WTC11 (cell line): ENCODE results near the gene LIMA1. TPM values are rescaled to one million over a fixed set of nuclear protein-coding genes. Genes with fewer than 3 reads are reported as not detected.
A peak's percentile ranks its signal among the peaks of the same experiment; 100 is the strongest.

Experiments used
- ATAC-seq: fragments of 200-7000 bp; cut with Tn5 transposase; 2 replicates; pipeline ENCODE4 v1.10.0; 2021; ENCODE audit warnings: mild to moderate bottlenecking, moderate library complexity
- CTCF ChIA-PET: fragments of 300-600 bp; sonication (Branson Sonifier 250); formaldehyde crosslinking; loops from one replicate; lab custom pipeline; 2021; ENCODE audit warnings: antibody characterized with exemption; lab: Charles Lee
- POLR2A ChIA-PET: fragments of 350-600 bp; sonication (Branson Sonifier 250); formaldehyde crosslinking; loops from one replicate; lab custom pipeline; 2021; ENCODE audit warnings: antibody characterized with exemption; lab: Charles Lee
- DNase-seq: peaks from one replicate; pipeline ENCODE4 v3.0.0; 2021; ENCODE audit warnings: low spot score
- H3K27ac Mint-ChIP-seq: 2 replicates; pipeline ENCODE4 v1.8.0; 2021; ENCODE audit warnings: mixed read lengths
- H3K27me3 Mint-ChIP-seq: 2 replicates; pipeline ENCODE4 v1.8.0; 2021; ENCODE audit warnings: low read depth, mild to moderate bottlenecking, moderate library complexity, mixed read lengths
- H3K36me3 Mint-ChIP-seq: 2 replicates; pipeline ENCODE4 v1.8.0; 2021; ENCODE audit warnings: mixed read lengths
- H3K4me1 Mint-ChIP-seq: 2 replicates; pipeline ENCODE4 v1.8.0; 2022; ENCODE audit warnings: mixed read lengths
- H3K4me3 Mint-ChIP-seq: 2 replicates; pipeline ENCODE4 v1.8.0; 2021; ENCODE audit warnings: mild to moderate bottlenecking, moderate library complexity, mixed read lengths
- H3K9me3 Mint-ChIP-seq: 2 replicates; pipeline ENCODE4 v1.8.0; 2021; ENCODE audit warnings: mixed read lengths
- CREM ChIP-seq: sonication (generic); formaldehyde crosslinking; IDR thresholded peaks from 2 replicates; pipeline ENCODE4 v1.8.1; 2022; ENCODE audit warnings: mild to moderate bottlenecking, missing genetic modification reagents, moderate library complexity
- ESRRA ChIP-seq: sonication (generic); formaldehyde crosslinking; IDR thresholded peaks from 2 replicates; pipeline ENCODE4 v1.8.1; 2022; ENCODE audit warnings: mild to moderate bottlenecking, missing genetic modification reagents, borderline replicate concordance
- ETV6 ChIP-seq: sonication (generic); formaldehyde crosslinking; IDR thresholded peaks from 2 replicates; pipeline ENCODE4 v1.8.1; 2022; ENCODE audit warnings: mild to moderate bottlenecking, missing genetic modification reagents
- GABPB1 ChIP-seq: sonication (generic); formaldehyde crosslinking; IDR thresholded peaks from 2 replicates; pipeline ENCODE4 v1.8.1; 2023; ENCODE audit warnings: mild to moderate bottlenecking, missing genetic modification reagents
- HMGA2 ChIP-seq: fragments of 250-450 bp; sonication (Bioruptor Pico); IDR thresholded peaks from 2 replicates; pipeline ENCODE4 v1.4.0; 2021; ENCODE audit warnings: mild to moderate bottlenecking, moderate library complexity
- OVOL2 ChIP-seq: fragments of 250-450 bp; sonication (Bioruptor Pico); IDR thresholded peaks from 2 replicates; pipeline ENCODE4 v1.9.0; 2021; ENCODE audit warnings: mild to moderate bottlenecking, borderline replicate concordance
- RELA ChIP-seq: sonication (generic); formaldehyde crosslinking; IDR thresholded peaks from 2 replicates; pipeline ENCODE4 v1.8.1; 2022; ENCODE audit warnings: missing genetic modification reagents, mild to moderate bottlenecking, borderline replicate concordance
- TCF7 ChIP-seq: sonication (generic); formaldehyde crosslinking; IDR thresholded peaks from 2 replicates; pipeline ENCODE4 v1.8.0; 2022; ENCODE audit warnings: mild to moderate bottlenecking, low read depth, missing genetic modification reagents, moderate library complexity
- TEAD1 ChIP-seq: sonication (generic); formaldehyde crosslinking; IDR thresholded peaks from 2 replicates; pipeline ENCODE4 v1.8.0; 2022; ENCODE audit warnings: mild to moderate bottlenecking, missing genetic modification reagents
- TEAD4 ChIP-seq: sonication (generic); formaldehyde crosslinking; IDR thresholded peaks from 2 replicates; pipeline ENCODE4 v1.8.0; 2022; ENCODE audit warnings: mild to moderate bottlenecking, missing genetic modification reagents
- total RNA-seq: library from RNA; stranded (reverse); gene quantifications from 3 replicates; pipeline ENCODE4 v1.2.3, GENCODE V29; 2021
- TF ChIP-seq, protein P1 (sequence below): sonication (generic); formaldehyde crosslinking; IDR thresholded peaks from 2 replicates; pipeline ENCODE4 v1.8.0; 2022; ENCODE audit warnings: mild to moderate bottlenecking, missing genetic modification reagents
- TF ChIP-seq, protein P2 (sequence below): sonication (generic); formaldehyde crosslinking; IDR thresholded peaks from 2 replicates; pipeline ENCODE4 v1.8.1; 2023; ENCODE audit warnings: mild to moderate bottlenecking, missing genetic modification reagents, moderate library complexity
- TF ChIP-seq, protein P3 (sequence below): sonication (generic); formaldehyde crosslinking; conservative IDR thresholded peaks from 2 replicates; pipeline ENCODE4 v1.8.1; 2022; ENCODE audit warnings: mild to moderate bottlenecking, missing genetic modification reagents
- TF ChIP-seq, protein P4 (sequence below): sonication (generic); formaldehyde crosslinking; IDR thresholded peaks from 2 replicates; pipeline ENCODE4 v1.8.0; 2022; ENCODE audit warnings: mild to moderate bottlenecking, missing genetic modification reagents
- TF ChIP-seq, protein P5 (sequence below): sonication (generic); formaldehyde crosslinking; IDR thresholded peaks from 2 replicates; pipeline ENCODE4 v1.8.1; 2023; ENCODE audit warnings: mild to moderate bottlenecking, missing genetic modification reagents, borderline replicate concordance
- TF ChIP-seq, protein P6 (sequence below): fragments of 250-450 bp; sonication (Bioruptor Pico); IDR thresholded peaks from 2 replicates; pipeline ENCODE4 v1.8.0; 2021; ENCODE audit warnings: mild to moderate bottlenecking
- TF ChIP-seq, protein P7 (sequence below): fragments of 200-600 bp; IDR thresholded peaks from 2 replicates; pipeline ENCODE4 v1.8.0; 2022; ENCODE audit warnings: antibody characterized with exemption
- TF ChIP-seq, protein P8 (sequence below): sonication (generic); formaldehyde crosslinking; IDR thresholded peaks from 2 replicates; pipeline ENCODE4 v1.8.1; 2022; ENCODE audit warnings: mild to moderate bottlenecking, moderate library complexity, missing genetic modification reagents
- TF ChIP-seq, protein P9 (sequence below): sonication (generic); formaldehyde crosslinking; IDR thresholded peaks from 2 replicates; pipeline ENCODE4 v1.8.0; 2023; ENCODE audit warnings: missing genetic modification reagents
- TF ChIP-seq, protein P10 (sequence below): sonication (generic); formaldehyde crosslinking; conservative IDR thresholded peaks from 2 replicates; pipeline ENCODE4 v1.8.1; 2023; ENCODE audit warnings: mild to moderate bottlenecking, low read depth, missing genetic modification reagents, moderate library complexity

The LIMA1 gene
- total RNA-seq, 1 experiment from 2014 or later: 41.2 TPM

DNA sequence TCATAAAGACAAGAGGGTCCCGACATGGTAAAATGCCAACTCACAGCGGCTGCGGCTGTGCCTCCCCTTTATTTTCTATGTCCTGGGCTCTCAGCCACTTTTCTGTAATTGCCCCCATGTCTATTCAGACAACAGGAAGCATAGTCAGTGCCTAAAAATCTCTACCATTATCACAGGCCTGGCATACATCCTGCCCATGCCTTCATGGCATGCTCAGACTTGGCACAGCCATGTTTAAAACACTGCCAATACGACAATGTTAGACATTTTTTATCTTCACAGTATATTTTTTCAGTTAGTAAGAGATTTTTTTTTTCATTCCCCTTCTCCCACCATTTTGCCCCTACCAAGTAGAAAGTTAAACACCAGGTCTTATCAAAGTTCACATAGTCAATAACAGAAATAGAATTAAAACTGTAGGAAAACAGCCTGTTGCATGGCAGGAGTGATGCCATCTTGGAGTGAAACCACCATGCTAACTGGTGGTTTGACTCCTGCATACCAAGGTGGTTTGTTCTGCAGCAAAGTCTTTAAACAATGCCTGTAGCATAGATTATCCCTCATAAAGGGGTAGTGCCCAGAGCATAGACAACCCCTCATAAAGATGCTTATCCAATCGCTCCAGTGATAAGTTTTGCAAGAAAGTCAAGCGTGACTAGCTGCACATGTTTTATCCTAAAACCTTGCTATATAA is 97.2 kb downstream of the LIMA1 start (continued):
- TF ChIP-seq, protein P1, sequence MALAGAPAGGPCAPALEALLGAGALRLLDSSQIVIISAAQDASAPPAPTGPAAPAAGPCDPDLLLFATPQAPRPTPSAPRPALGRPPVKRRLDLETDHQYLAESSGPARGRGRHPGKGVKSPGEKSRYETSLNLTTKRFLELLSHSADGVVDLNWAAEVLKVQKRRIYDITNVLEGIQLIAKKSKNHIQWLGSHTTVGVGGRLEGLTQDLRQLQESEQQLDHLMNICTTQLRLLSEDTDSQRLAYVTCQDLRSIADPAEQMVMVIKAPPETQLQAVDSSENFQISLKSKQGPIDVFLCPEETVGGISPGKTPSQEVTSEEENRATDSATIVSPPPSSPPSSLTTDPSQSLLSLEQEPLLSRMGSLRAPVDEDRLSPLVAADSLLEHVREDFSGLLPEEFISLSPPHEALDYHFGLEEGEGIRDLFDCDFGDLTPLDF (CRISPR knock-in tag): no peak
- TF ChIP-seq OVOL2 (CRISPR knock-in tag): no peak
- no peak for TF ChIP-seq TEAD4
- no peak for TF ChIP-seq CREM (CRISPR knock-in tag)
- TF ChIP-seq, protein P2, sequence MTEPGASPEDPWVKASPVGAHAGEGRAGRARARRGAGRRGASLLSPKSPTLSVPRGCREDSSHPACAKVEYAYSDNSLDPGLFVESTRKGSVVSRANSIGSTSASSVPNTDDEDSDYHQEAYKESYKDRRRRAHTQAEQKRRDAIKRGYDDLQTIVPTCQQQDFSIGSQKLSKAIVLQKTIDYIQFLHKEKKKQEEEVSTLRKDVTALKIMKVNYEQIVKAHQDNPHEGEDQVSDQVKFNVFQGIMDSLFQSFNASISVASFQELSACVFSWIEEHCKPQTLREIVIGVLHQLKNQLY (CRISPR knock-in tag): no peak
- no peak for TF ChIP-seq TCF7 (CRISPR knock-in tag)
- no peak for TF ChIP-seq RELA
- TF ChIP-seq, protein P3, sequence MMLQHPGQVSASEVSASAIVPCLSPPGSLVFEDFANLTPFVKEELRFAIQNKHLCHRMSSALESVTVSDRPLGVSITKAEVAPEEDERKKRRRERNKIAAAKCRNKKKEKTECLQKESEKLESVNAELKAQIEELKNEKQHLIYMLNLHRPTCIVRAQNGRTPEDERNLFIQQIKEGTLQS (CRISPR knock-in tag): no peak
- TF ChIP-seq GABPB1 (CRISPR knock-in tag): no peak
- TF ChIP-seq ETV6: no peak

DNA sequence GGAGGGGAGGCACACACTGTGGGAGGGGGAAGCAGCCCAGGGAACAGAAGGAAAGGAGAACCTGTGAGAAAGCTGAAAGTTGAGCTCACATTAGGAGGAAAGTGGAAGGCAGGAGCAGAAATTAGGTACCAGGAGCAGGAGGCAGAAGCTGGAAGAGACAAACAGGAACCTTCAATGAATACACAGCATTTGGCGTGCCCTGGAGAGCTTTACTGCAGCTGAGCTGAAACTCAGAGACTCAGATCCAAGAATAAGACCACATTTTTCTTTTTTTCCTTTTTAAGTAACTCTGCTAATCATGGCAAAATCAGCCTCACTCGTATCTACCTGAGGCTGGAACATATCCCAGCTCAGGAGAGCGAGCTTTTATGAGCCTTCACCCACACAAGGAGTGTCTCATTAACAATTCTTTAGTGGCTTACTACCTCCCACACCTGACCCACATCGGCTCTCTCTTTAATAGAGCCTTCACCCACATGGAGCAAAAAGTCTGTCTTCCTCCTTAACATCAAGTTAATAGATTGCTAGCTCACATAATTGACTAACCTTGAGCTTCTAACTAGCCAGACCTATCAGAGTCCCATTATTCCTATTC is 97.9 kb downstream of the LIMA1 start:
- H3K36me3 Mint-ChIP-seq: peaks cover 14% of the 10 kb centered on the region
- TF ChIP-seq, protein P4, sequence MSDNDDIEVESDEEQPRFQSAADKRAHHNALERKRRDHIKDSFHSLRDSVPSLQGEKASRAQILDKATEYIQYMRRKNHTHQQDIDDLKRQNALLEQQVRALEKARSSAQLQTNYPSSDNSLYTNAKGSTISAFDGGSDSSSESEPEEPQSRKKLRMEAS (CRISPR knock-in tag): no peak
- TF ChIP-seq, protein P5, sequence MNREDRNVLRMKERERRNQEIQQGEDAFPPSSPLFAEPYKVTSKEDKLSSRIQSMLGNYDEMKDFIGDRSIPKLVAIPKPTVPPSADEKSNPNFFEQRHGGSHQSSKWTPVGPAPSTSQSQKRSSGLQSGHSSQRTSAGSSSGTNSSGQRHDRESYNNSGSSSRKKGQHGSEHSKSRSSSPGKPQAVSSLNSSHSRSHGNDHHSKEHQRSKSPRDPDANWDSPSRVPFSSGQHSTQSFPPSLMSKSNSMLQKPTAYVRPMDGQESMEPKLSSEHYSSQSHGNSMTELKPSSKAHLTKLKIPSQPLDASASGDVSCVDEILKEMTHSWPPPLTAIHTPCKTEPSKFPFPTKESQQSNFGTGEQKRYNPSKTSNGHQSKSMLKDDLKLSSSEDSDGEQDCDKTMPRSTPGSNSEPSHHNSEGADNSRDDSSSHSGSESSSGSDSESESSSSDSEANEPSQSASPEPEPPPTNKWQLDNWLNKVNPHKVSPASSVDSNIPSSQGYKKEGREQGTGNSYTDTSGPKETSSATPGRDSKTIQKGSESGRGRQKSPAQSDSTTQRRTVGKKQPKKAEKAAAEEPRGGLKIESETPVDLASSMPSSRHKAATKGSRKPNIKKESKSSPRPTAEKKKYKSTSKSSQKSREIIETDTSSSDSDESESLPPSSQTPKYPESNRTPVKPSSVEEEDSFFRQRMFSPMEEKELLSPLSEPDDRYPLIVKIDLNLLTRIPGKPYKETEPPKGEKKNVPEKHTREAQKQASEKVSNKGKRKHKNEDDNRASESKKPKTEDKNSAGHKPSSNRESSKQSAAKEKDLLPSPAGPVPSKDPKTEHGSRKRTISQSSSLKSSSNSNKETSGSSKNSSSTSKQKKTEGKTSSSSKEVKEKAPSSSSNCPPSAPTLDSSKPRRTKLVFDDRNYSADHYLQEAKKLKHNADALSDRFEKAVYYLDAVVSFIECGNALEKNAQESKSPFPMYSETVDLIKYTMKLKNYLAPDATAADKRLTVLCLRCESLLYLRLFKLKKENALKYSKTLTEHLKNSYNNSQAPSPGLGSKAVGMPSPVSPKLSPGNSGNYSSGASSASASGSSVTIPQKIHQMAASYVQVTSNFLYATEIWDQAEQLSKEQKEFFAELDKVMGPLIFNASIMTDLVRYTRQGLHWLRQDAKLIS (CRISPR knock-in tag): no peak
- TF ChIP-seq, protein P6, sequence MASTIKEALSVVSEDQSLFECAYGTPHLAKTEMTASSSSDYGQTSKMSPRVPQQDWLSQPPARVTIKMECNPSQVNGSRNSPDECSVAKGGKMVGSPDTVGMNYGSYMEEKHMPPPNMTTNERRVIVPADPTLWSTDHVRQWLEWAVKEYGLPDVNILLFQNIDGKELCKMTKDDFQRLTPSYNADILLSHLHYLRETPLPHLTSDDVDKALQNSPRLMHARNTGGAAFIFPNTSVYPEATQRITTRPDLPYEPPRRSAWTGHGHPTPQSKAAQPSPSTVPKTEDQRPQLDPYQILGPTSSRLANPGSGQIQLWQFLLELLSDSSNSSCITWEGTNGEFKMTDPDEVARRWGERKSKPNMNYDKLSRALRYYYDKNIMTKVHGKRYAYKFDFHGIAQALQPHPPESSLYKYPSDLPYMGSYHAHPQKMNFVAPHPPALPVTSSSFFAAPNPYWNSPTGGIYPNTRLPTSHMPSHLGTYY (CRISPR knock-in tag): no peak
- TF ChIP-seq, protein P7, sequence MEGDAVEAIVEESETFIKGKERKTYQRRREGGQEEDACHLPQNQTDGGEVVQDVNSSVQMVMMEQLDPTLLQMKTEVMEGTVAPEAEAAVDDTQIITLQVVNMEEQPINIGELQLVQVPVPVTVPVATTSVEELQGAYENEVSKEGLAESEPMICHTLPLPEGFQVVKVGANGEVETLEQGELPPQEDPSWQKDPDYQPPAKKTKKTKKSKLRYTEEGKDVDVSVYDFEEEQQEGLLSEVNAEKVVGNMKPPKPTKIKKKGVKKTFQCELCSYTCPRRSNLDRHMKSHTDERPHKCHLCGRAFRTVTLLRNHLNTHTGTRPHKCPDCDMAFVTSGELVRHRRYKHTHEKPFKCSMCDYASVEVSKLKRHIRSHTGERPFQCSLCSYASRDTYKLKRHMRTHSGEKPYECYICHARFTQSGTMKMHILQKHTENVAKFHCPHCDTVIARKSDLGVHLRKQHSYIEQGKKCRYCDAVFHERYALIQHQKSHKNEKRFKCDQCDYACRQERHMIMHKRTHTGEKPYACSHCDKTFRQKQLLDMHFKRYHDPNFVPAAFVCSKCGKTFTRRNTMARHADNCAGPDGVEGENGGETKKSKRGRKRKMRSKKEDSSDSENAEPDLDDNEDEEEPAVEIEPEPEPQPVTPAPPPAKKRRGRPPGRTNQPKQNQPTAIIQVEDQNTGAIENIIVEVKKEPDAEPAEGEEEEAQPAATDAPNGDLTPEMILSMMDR: no peak
- TF ChIP-seq, protein P8, sequence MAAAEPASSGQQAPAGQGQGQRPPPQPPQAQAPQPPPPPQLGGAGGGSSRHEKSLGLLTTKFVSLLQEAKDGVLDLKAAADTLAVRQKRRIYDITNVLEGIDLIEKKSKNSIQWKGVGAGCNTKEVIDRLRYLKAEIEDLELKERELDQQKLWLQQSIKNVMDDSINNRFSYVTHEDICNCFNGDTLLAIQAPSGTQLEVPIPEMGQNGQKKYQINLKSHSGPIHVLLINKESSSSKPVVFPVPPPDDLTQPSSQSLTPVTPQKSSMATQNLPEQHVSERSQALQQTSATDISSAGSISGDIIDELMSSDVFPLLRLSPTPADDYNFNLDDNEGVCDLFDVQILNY (CRISPR knock-in tag): no peak
- TF ChIP-seq ESRRA (CRISPR knock-in tag): no peak
- TF ChIP-seq, protein P9, sequence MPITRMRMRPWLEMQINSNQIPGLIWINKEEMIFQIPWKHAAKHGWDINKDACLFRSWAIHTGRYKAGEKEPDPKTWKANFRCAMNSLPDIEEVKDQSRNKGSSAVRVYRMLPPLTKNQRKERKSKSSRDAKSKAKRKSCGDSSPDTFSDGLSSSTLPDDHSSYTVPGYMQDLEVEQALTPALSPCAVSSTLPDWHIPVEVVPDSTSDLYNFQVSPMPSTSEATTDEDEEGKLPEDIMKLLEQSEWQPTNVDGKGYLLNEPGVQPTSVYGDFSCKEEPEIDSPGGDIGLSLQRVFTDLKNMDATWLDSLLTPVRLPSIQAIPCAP (CRISPR knock-in tag): no peak
- no peak for TF ChIP-seq TEAD1 (CRISPR knock-in tag)
- TF ChIP-seq, protein P10, sequence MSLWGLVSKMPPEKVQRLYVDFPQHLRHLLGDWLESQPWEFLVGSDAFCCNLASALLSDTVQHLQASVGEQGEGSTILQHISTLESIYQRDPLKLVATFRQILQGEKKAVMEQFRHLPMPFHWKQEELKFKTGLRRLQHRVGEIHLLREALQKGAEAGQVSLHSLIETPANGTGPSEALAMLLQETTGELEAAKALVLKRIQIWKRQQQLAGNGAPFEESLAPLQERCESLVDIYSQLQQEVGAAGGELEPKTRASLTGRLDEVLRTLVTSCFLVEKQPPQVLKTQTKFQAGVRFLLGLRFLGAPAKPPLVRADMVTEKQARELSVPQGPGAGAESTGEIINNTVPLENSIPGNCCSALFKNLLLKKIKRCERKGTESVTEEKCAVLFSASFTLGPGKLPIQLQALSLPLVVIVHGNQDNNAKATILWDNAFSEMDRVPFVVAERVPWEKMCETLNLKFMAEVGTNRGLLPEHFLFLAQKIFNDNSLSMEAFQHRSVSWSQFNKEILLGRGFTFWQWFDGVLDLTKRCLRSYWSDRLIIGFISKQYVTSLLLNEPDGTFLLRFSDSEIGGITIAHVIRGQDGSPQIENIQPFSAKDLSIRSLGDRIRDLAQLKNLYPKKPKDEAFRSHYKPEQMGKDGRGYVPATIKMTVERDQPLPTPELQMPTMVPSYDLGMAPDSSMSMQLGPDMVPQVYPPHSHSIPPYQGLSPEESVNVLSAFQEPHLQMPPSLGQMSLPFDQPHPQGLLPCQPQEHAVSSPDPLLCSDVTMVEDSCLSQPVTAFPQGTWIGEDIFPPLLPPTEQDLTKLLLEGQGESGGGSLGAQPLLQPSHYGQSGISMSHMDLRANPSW (CRISPR knock-in tag): no peak
- TF ChIP-seq HMGA2 (CRISPR knock-in tag): no peak

More for the DNA sequence above, 97.9 kb downstream of the LIMA1 start:
- H3K4me1 Mint-ChIP-seq: 0 out of 2 replicates have a peak, but pooled peaks cover 2% of the 10 kb centered on the region
- H3K27me3 Mint-ChIP-seq: no peaks in the 10 kb centered on the region
- peak overlapping the region; percentile 85 for H3K27ac Mint-ChIP-seq
- ChIA-PET CTCF (interaction anchor here (0.7 to 1.7 kb wide), 3 partner anchors 9 to 129 kb away, joined by 3 to 5 read pairs (median 4); no protein-coding TSS in a partner anchor), POLR2A (no interaction called here)
- H3K4me3 Mint-ChIP-seq: no peak overlapping the region
- no peaks in the 10 kb centered on the region for H3K9me3 Mint-ChIP-seq
- DNase-seq: no peak
- no peak for ATAC-seq
